Lung (tissue), 12 donors: ENCODE measurements around the gene SLC8A2. TPM values are rescaled to one million over a fixed set of nuclear protein-coding genes. Genes with fewer than 3 reads are reported as not detected.

Experiments
- ATAC-seq: fragments of 200-7000 bp; cut with Tn5 transposase; one replicate; pipeline ENCODE4 v1.9.1; 2020; ENCODE audit warnings: moderate number of reproducible peaks; ENCODE audit not compliant: insufficient read depth, low FRiP score
- DNase-seq, 3 donors: peaks; one replicate each; pipeline ENCODE4 v3.0.0-alpha.2; 2013 to 2017
- H3K27ac ChIP-seq, 2 donors: one replicate each; pipeline ENCODE4 v1.5.1; 2013; ENCODE audit warnings: mild to moderate bottlenecking in 2 of 2, moderate library complexity in 2 of 2, control low read depth in 1 of 2, inconsistent platforms in 1 of 2, low read depth in 1 of 2, low read length in 1 of 2
- H3K27me3 ChIP-seq, 3 donors: one replicate each; pipeline ENCODE4 v1.5.1; 2013; ENCODE audit warnings: low read length in 2 of 3; ENCODE audit not compliant: control insufficient read depth in 3 of 3, insufficient read depth in 3 of 3
- H3K36me3 ChIP-seq, 4 donors: one replicate each; pipeline ENCODE4 v1.5.1; 2013; ENCODE audit warnings: low read length in 4 of 4, mild to moderate bottlenecking in 1 of 4, moderate library complexity in 1 of 4; ENCODE audit not compliant: control insufficient read depth in 4 of 4, insufficient read depth in 4 of 4
- H3K4me1 ChIP-seq, 5 donors: one replicate each; pipeline ENCODE4 v1.5.1; 2013; ENCODE audit warnings: low read length in 5 of 5, mild to moderate bottlenecking in 2 of 5, moderate library complexity in 1 of 5; ENCODE audit not compliant: control insufficient read depth in 5 of 5, insufficient read depth in 5 of 5
- H3K4me3 ChIP-seq: one replicate; pipeline ENCODE4 v1.5.1; 2013; ENCODE audit warnings: mild to moderate bottlenecking, control low read depth, moderate library complexity
- H3K9ac ChIP-seq, 2 donors: one replicate each; pipeline ENCODE4 v1.5.1; 2013; ENCODE audit warnings: low read length in 2 of 2, control low read depth in 1 of 2; ENCODE audit not compliant: insufficient read depth in 1 of 2
- H3K9me3 ChIP-seq, 4 donors: one replicate each; pipeline ENCODE4 v1.5.1; 2013; ENCODE audit warnings: low read length in 3 of 4, mild to moderate bottlenecking in 1 of 4, moderate library complexity in 1 of 4; ENCODE audit not compliant: control insufficient read depth in 4 of 4, insufficient read depth in 3 of 4
- CTCF ChIP-seq: IDR thresholded peaks from 2 replicates; pipeline ENCODE4 v1.5.1; 2012; ENCODE audit warnings: mild to moderate bottlenecking; ENCODE audit errors: control extremely low read depth, extremely low read depth
- WGBS, 2 donors: extraction: QIAGEN DNeasy Blood & Tissue Kit; methylation state at CpG; one replicate each; pipeline ENCODE4 v1.1.7; 2013; 5-methylcytosine and 5-hydroxymethylcytosine counted together
- polyA plus RNA-seq, 2 donors: library from polyadenylated mRNA; stranded (reverse); fragments of 200-250 nt; gene quantifications; one replicate each; pipeline ENCODE4 v1.2.1, GENCODE V29; 2013
- total RNA-seq, 2 donors: library from RNA; depleted of rRNA in 1 of 2; stranded (reverse); fragments of >200 nt in 1 of 2; gene quantifications; one replicate each; pipeline ENCODE4 v1.2.1, GENCODE V29; 2014 to 2021
- donor health status: control.
- donor health status: control.
- donor health status: Bipolar disorder and iron deficiency.
- donor health status: healthy.
- donor health status: DM: yes; HTN: yes; CAD: no.

SLC8A2 gene
- total and polyA plus RNA-seq, 4 donors: 0.10 to 0.26 (median 0.15) TPM

- Histone ChIP-seq H3K9me3 (no peaks in the 10 kb centered on the region), H3K27me3 (peaks cover 0 to 6% (median 3%) of the 10 kb centered on the region in 3 donors), H3K27ac (no peak overlapping the region), H3K36me3 (no peaks in the 10 kb centered on the region), H3K4me3 (no peak overlapping the region), H3K4me1 (peaks cover 0 to 5% (median 3%) of the 10 kb centered on the region in 5 donors), H3K9ac (no peak overlapping the region)
- 88 to 92% methylated on average over 17 of the region's 17 CpGs for WGBS, 2 donors
- no peak for TF ChIP-seq CTCF
- ATAC-seq: no peak
- DNase-seq: no peak
These were observed 4.8 kb upstream of the SLC8A2 start for GRCh38 chr19:47476438-47476972.

GRCh38 chr19:47475465-47475864, 3.8 kb upstream of the SLC8A2 start:
- Histone ChIP-seq H3K36me3 (no peaks in the 10 kb centered on the region), H3K27me3 (peaks cover 6 to 7% (median 7%) of the 10 kb centered on the region in 3 donors), H3K9me3 (no peaks in the 10 kb centered on the region), H3K9ac (no peak overlapping the region), H3K27ac (no peak overlapping the region), H3K4me3 (no peak overlapping the region), H3K4me1 (peaks cover 0 to 5% (median 3%) of the 10 kb centered on the region in 5 donors)
- ATAC-seq (no peak), DNase-seq (no peak)
- WGBS, 2 donors: 83 to 89% methylated on average over 9 of the region's 9 CpGs
- TF ChIP-seq CTCF: no peak

- 79 to 89% methylated on average over 10 of the region's 10 CpGs for WGBS, 2 donors
- Histone ChIP-seq H3K36me3 (no peaks in the 10 kb centered on the region), H3K4me1 (peaks cover 0 to 12% (median 3%) of the 10 kb centered on the region in 5 donors), H3K9ac (no peak overlapping the region), H3K4me3 (no peak overlapping the region), H3K27ac (no peak overlapping the region), H3K27me3 (peaks cover 7 to 21% (median 9%) of the 10 kb centered on the region in 3 donors), H3K9me3 (no peaks in the 10 kb centered on the region)
- no peak for TF ChIP-seq CTCF
- ATAC-seq: no peak
- no peak for DNase-seq
These were observed 1.6 kb upstream of the SLC8A2 start for GRCh38 chr19:47473336-47473735.

GRCh38 chr19:47471381-47471732, 336 bp downstream of the SLC8A2 start:
- Histone ChIP-seq H3K4me3 (no peak overlapping the region), H3K9ac (no peak overlapping the region), H3K36me3 (no peaks in the 10 kb centered on the region), H3K9me3 (peaks cover 0 to 2% (median 0%) of the 10 kb centered on the region in 4 donors), H3K27me3 (peaks cover 7 to 21% (median 13%) of the 10 kb centered on the region in 3 donors), H3K27ac (no peak overlapping the region), H3K4me1 (peaks cover 0 to 12% (median 3%) of the 10 kb centered on the region in 5 donors)
- no peak for TF ChIP-seq CTCF
- ATAC-seq: no peak
- WGBS, 2 donors: 1 to 2% methylated on average over 8 to 16 of the region's 16 CpGs
- no peak for DNase-seq
